Pancreas (tissue), 10 donors: ENCODE results near the gene CEACAM18. TPM values are rescaled to one million over a fixed set of nuclear protein-coding genes. Genes with fewer than 3 reads are reported as not detected.
A peak's percentile ranks its signal among the peaks of the same experiment; 100 is the strongest.

Experiments used
- ATAC-seq, 4 donors: fragments of 200-7000 bp; cut with Tn5 transposase; one replicate each; pipeline versions ENCODE4 v1.8.0 to v1.9.1; 2020; ENCODE audit warnings: mild to moderate bottlenecking in 4 of 4, moderate library complexity in 4 of 4
- DNase-seq, 6 donors: peaks; one replicate each; pipeline ENCODE4 v3.0.0-alpha.2; 2020
- FAIRE-seq: peaks from 2 replicates; lab custom pipeline; 2012; peaks lifted over from hg19 to GRCh38; lab: Jason Lieb, UNC
- H3K27ac ChIP-seq, 4 donors: fragments of 200-600 bp; sonication (generic); 1 replicate in 3 of 4; 2 replicates in 1 of 4; pipeline versions ENCODE4 v1.5.0 to v1.8.0; 2020
- H3K27me3 ChIP-seq, 4 donors: fragments of 200-600 bp; one replicate each; pipeline ENCODE4 v1.8.0; 2021
- H3K36me3 ChIP-seq, 3 donors: fragments of 200-600 bp; sonication (generic) in 1 of 3; one replicate each; pipeline versions ENCODE4 v1.5.0 to v1.8.0; 2020 to 2021
- H3K4me1 ChIP-seq, 3 donors: fragments of 200-600 bp; one replicate each; pipeline ENCODE4 v1.8.0; 2021
- H3K4me3 ChIP-seq, 4 donors: fragments of 200-600 bp; sonication (generic) in 2 of 4; one replicate each; pipeline versions ENCODE4 v1.5.0 to v1.8.0; 2020 to 2021
- H3K9me3 ChIP-seq, 4 donors: fragments of 200-600 bp; one replicate each; pipeline ENCODE4 v1.8.0; 2021
- CTCF ChIP-seq, 4 donors: fragments of 200-600 bp; sonication (generic) in 3 of 4; IDR thresholded peaks; one replicate each; pipeline versions ENCODE4 v1.5.0 to v1.8.0; 2021; ENCODE audit warnings: antibody characterized with exemption in 4 of 4
- WGBS, 2 donors: extraction: QIAGEN DNeasy Blood & Tissue Kit; methylation state at CpG; one replicate each; pipeline ENCODE4 v1.1.7; 2013; 5-methylcytosine and 5-hydroxymethylcytosine counted together
- intact Hi-C, 3 donors: fragments of 100-400 bp; cut with DNase I; formaldehyde crosslinking; loops; one replicate each; pipeline versions ENCODE4 v1.11.1 to v1.14.2; 2022
- polyA plus RNA-seq, 2 donors: library from polyadenylated mRNA; stranded (reverse); fragments of 200-250 nt; gene quantifications; one replicate each; pipeline ENCODE4 v1.2.3, GENCODE V29; 2013
- total RNA-seq, 6 donors: library from RNA; stranded (reverse); fragmentation: NEBNext Ultra II Directional in 4 of 6; extraction: Animal tissue kit (Norgen Biotek cat#: 25700) in 4 of 6; gene quantifications; one replicate each; pipeline versions ENCODE4 v1.2.1 to v1.2.4, GENCODE V29; 2021 to 2023
- donor health status: healthy with polysubstance abuse.
- donor health status: DM: no; HTN: no; CAD: no; lungs with moderate emphysema.
- donor health status: DM: no; HTN: no; CAD: no.
- donor health status: control.
- donor health status: control.
- donor health status: Bipolar disorder and iron deficiency.
- donor health status: DM: yes; HTN: yes; CAD: no.
- donor health status: DM: no; HTN: no; CAD: no.
- donor health status: DM: no; HTN: no; CAD: no.
- donor health status: DM: yes; HTN: yes; CAD: no.

Gene CEACAM18
- total and polyA plus RNA-seq, 8 donors: not detected

GRCh38 chr19:51457351-51458013 lies 20.9 kb upstream of the CEACAM18 start:
- intact Hi-C loops: no loop called here
- no peak for FAIRE-seq

GRCh38 chr19:51458051-51458645 lies 20.2 kb upstream of the CEACAM18 start, which contains the start of gene SIGLEC8:
SIGLEC8 (minus strand) TSS chr19:51458454; CDS start chr19:51458387, 67 bp downstream.
- no peaks in the 10 kb centered on the region for H3K4me1 ChIP-seq
- 36 to 51% methylated on average over 10 of the region's 10 CpGs for whole genome bisulfite sequencing, 2 donors
- no peak for TF ChIP-seq CTCF (IDR thresholded peaks at IDR 0.05)
- no peak within 1 kb of the TSS for H3K27ac ChIP-seq
- no peak within 1 kb of the TSS for H3K4me3 ChIP-seq
- peak in 1 of 6 donors; percentile 19 for DNase-seq
- no peaks in the 10 kb centered on the region for H3K27me3 ChIP-seq
- no peak for FAIRE-seq
- peak in 1 of 4 donors; percentile 27 for ATAC-seq
- H3K9me3 ChIP-seq: no peaks in the 10 kb centered on the region
- no peaks in the 10 kb centered on the region for H3K36me3 ChIP-seq
- intact Hi-C loops: no loop called here

More at GRCh38 chr19:51457351-51458013, 20.9 kb upstream of the CEACAM18 start:
- no peak overlapping the region for H3K27ac ChIP-seq
- H3K36me3 ChIP-seq: no peaks in the 10 kb centered on the region
- no peak overlapping the region for H3K4me3 ChIP-seq
- DNase-seq (peak in 1 of 6 donors; percentile 43), ATAC-seq (no peak)
- H3K9me3 ChIP-seq: no peaks in the 10 kb centered on the region
- no peaks in the 10 kb centered on the region for H3K27me3 ChIP-seq
- no peak for TF ChIP-seq CTCF (IDR thresholded peaks at IDR 0.05)
- H3K4me1 ChIP-seq: no peaks in the 10 kb centered on the region
- WGBS, 2 donors: 51 to 64% methylated on average over 11 of the region's 11 CpGs

- DNase-seq: no peak
- H3K27ac ChIP-seq: no peak overlapping the region
- WGBS, 2 donors: 46 to 67% methylated on average over 14 of the region's 14 CpGs
- H3K4me3 ChIP-seq: no peak overlapping the region
- intact Hi-C loops: no loop called here
- H3K9me3 ChIP-seq: no peaks in the 10 kb centered on the region
- no peak for ATAC-seq
- TF ChIP-seq CTCF (IDR thresholded peaks at IDR 0.05): no peak
- H3K27me3 ChIP-seq: no peaks in the 10 kb centered on the region
- H3K4me1 ChIP-seq: no peaks in the 10 kb centered on the region
- no peaks in the 10 kb centered on the region for H3K36me3 ChIP-seq
- FAIRE-seq: no peak
These were observed 19.3 kb upstream of the CEACAM18 start for GRCh38 chr19:51458899-51459505.

- no peaks in the 10 kb centered on the region for H3K4me1 ChIP-seq
- 42 to 50% methylated on average over 13 of the region's 13 CpGs for whole genome bisulfite sequencing, 2 donors
- DNase-seq (no peak), FAIRE-seq (no peak), ATAC-seq (peak in 1 of 4 donors; percentile 22)
- intact Hi-C loops: no loop called here
- H3K27me3 ChIP-seq: peaks cover 0 to 6% (median 0%) of the 10 kb centered on the region in 4 donors
- H3K36me3 ChIP-seq: no peaks in the 10 kb centered on the region
- TF ChIP-seq CTCF (IDR thresholded peaks at IDR 0.05): no peak
- H3K4me3 ChIP-seq: no peak overlapping the region
- no peak overlapping the region for H3K27ac ChIP-seq
- H3K9me3 ChIP-seq: no peaks in the 10 kb centered on the region
These were observed 18.0 kb upstream of the CEACAM18 start for GRCh38 chr19:51460164-51460992.
